ENCODE data around the gene TUBA3D.
"Not testable (repeated sequence)": the region's sequence is repeated elsewhere in the genome, so short reads cannot be mapped to it uniquely, and the experiment has no call there.

- TF ChIP-seq CTCF (IDR thresholded peaks at IDR 0.05; ENCODE audit: poor library complexity); EZH2 (IDR thresholded peaks at IDR 0.05; ENCODE audit: borderline replicate concordance); EZH2phosphoT487 (IDR thresholded peaks at IDR 0.05; ENCODE audit: low read depth, severe bottlenecking, unreplicated experiment): not testable (repeated sequence)
Observed at GRCh38 chr2:131525256-131525655, 49.3 kb downstream of the TUBA3D start.
